NCI-H526 (cell line): Measurements from ENCODE around the gene SRSF6.
A peak's percentile ranks its signal among the peaks of the same experiment; 100 is the strongest.
"Not testable (repeated sequence)": the region's sequence is repeated elsewhere in the genome, so short reads cannot be mapped to it uniquely, and the experiment has no call there.

Source experiments
- DNase-seq, 2 experiments: peaks; one replicate each; lab custom pipeline; 2025; lab: John Stamatoyannopoulos, UW

Gene SRSF6

GRCh38 chr20:43448748-43449535 is 8.8 kb upstream of the SRSF6 start:
- peak; percentile 51 to 76 for DNase-seq

DNA sequence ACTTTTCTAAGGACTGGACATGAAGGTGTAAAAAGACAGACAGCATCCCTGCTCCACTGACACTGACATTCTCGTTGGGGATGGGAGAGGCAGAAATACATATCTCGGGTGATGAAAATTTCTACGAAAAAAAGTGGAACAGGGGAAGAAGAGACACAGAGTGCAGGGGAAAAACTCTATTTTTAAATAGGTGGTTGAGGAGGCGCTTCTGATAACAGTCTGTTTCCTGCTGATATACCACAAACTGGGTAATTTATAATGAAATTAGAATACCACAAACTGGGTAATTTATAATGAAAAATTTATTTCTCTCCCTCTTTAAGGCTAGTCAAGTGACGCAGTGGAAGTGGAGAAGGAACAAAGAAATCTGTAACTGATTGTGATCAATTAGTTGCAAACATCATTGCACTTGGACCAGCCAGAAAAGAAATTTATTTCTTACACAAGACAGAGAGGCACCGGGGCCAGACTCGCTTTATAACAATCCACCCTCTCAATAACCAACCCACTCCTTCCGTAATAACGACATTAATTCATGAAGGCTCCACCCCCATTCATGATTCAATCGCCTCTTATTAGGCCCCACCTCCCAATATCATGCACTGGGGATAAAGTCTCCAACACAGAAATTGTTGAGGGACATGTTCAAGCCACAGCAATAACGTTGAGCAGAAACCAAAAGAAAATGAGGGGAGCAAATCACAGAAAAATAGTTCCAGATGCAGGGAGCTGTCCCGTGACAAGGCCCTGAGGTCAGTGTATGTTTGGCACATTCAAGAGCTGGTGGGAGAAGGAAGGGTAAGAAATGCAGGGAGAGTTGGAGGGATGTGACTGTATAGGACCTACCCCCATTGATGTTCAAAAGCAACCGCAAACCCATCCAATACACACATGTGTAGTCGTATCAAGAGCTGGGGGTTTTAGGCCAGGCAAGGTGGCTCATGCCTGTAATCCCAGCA is 6.6 kb upstream of the SRSF6 start:
- no peak for DNase-seq

DNA sequence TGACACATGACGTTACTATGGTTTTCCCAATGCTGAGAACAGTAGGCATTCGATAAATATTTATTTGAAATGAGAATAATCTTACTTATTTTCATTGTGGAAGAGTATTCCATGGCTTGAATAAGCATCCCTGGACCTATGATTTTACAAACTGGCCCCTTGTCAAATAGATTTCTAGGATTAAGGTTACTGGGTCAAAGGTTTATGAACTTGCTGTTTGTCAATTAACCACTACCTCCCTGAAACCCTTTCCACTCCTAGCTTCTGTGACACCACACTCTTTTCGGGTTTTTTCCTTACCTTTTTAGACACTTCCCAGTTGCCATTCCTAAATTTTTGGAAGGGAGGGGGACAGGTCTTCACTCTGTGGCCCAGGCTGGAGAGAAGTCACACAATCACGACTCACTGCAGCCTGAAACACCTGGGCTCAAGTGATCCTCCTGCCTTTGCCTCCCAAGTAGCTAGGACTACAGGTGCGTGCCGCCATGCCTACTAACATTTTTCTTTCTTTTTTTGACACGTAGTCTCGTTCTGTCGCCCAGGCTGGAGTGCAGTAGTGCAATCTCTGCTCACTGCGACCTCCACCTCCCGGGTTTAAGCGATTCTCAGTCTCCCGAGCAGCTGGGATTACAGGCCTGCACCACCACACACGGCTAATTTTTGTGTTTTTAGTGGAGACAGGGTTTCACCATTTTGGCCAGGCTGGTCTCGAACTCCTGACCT is 5.1 kb upstream of the SRSF6 start:
- DNase-seq = no peak

DNA sequence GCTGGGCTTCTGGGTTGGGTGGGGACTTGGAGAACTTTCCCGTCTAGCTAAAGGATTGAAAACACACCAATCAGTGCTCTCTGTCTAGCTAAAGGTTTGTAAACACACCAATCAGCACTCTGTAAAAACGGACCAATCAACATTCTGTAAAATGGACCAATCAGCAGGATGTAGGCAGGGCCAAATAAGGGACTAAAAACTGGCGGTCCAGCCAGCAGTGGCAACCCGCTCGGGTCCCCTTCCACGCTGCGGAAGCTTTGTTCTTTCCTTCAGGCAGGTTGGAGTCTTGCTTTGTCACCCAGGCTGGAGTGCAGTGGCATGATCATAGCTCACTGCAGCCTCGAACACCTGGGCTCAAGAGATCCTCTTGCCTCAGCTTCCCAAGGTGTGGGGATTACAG is 1.4 kb upstream of the SRSF6 start:
- not testable (repeated sequence) for DNase-seq

GRCh38 chr20:43456809-43457639 is 672 bp upstream of the SRSF6 start:
- DNase-seq = peak; percentile 97 to 99

- DNase-seq = no peak
These were observed 777 bp downstream of the SRSF6 start for GRCh38 chr20:43458422-43458924.

DNA sequence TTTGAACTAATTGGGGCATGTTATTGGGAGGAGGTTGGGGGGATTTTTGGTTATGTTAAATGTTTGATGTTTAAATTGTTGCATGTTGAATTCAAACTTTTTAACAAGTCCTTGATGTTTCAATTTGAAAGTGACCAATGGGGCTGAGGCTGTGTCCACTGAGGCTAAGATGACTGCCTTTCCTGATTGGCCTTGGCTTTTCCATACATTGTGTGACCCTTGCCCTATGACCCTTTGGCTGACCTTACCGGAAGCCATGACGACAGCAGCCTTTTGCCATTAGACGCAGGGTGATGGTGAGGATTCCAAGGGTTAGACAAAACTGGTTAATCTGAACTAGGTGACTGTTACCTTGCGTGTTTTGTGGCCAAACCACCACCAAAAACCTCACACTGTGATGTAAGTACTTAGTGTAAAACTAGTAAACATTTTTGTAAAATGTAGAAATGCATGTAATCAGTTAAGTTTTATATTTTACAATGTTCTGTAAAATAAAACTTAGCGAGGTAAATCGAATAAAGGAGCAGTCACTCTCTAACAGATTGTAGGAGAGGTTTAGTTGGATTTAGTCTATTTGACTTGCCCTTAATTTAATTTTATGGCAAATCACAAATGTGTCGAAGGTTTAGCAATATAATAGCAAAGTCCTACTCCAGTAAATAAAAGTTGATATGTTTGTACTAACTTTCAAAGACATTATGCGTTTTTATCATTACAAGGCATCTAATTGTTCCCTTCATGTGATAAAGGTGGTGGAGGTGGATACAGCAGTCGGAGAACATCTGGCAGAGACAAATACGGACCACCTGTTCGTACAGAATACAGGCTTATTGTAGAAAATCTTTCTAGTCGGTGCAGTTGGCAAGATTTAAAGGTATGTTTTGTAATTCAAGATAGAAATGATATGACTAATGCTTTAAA is 1.6 kb downstream of the SRSF6 start:
- no peak for DNase-seq

- DNase-seq = no peak
These were observed 2.6 kb downstream of the SRSF6 start for GRCh38 chr20:43460172-43460829.

DNA sequence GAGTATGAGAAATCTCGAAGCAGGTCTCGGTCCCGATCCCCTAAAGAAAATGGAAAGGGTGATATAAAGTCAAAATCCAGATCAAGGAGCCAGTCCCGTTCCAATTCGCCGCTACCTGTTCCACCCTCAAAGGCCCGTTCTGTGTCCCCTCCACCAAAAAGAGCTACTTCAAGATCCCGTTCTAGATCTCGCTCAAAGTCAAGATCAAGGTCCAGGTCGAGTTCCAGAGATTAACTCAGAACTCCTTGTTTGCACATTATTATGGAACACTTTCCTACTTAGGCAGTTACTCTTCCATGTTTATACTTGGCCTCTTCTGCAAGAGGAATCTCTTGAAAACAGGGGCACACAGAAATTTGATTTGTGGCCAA is 3.1 kb downstream of the SRSF6 start:
- no peak for DNase-seq

GRCh38 chr20:43461894-43462659 is 4.4 kb downstream of the SRSF6 start:
- DNase-seq = no peak

DNA sequence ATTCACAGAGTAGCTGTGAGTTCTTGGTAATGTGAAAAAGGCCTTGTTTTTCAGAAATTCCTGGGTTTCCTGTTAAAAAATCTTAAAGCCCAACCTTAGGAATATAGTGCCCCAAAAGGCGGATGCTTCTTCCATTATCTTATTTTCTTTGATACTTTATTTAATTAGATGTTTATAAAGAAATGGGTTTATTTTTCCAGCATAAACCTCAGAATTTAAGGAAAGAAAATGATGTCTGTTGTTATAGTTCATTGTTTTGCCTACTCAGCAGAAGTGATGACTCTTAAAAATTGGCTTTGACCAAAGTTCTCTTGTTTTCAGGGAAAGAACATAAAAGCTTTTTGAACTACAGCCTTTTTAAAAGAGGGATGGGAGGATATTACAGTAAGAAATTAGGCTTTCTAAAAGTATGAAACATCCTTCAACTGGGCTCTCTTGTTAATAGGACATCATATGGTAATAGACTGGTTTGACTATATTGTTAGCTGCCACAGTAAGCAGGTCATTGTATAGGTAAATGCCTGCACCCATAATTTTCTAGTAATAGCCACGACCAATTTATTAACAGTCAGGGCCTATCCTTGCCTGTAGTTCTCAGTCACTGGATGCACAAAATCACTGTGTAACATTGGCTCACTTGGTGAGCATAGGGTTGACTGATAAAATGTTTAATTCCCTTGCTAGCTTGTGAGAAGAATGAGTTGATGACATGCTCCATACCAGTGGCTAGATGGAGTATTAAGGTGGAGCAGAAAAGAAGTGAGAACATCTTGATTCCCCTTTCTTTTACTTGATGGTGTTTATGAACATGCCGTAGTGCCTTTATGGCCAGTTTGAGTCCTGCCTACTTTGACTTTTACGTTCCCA is 5.2 kb downstream of the SRSF6 start:
- no peak for DNase-seq

- DNase-seq = no peak
These were observed 6.0 kb downstream of the SRSF6 start for GRCh38 chr20:43463527-43464218.

- DNase-seq = no peak
These were observed 6.6 kb downstream of the SRSF6 start for GRCh38 chr20:43464219-43464790.

GRCh38 chr20:43465625-43465943 is 7.9 kb downstream of the SRSF6 start:
- DNase-seq = no peak

DNA sequence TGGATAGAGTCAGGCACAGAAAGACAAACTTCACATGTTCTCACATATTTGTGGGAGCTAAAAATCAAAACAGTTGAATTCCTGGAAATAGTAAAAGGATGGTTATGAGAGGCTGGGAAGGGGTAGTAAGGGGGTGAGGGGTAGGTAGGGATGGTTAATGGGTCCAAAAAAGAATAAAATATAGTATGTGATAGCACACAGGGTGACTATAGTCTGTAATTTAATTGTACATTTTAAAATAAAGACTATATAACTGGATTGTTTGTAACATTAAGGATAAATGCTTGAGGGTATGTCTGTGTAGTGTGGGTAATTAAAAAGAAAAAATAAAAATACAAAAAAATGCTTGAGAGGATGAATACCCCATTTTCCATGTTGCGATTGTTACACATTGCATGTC is 9.9 kb downstream of the SRSF6 start:
- DNase-seq = no peak

DNA sequence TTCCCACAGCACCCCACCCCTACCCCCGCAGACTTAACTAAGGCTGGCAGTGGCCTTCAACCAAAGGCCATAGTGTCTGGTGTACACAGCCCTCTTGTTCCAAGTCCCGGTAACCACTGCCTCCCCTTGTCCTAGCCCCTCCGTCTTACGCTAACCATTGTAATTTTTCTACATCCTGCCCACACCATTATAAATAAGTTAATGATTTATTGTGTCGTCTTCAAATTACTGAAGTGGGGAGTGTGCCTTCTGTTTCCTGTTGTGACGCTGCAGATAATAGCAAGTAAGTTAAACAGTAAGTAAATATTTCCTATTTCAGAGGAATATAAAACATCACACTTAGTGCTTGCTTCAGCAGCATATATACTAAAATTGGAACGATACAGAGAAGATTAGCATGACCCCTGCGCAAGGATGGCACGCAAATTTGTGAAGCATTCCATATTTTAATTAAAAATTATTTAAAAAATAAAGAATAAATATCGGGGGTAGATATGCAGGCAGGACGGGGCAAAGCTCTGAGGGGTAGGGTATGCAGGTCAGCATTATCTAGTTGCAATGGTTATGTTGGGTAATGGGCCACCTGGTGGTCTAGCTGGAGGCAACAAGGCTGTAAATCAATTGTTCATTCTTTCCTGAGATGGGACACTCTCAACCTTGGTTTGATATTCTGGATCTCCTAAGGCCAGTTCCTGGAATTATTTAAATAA is 15.1 kb downstream of the SRSF6 start:
- no peak for DNase-seq

DNA sequence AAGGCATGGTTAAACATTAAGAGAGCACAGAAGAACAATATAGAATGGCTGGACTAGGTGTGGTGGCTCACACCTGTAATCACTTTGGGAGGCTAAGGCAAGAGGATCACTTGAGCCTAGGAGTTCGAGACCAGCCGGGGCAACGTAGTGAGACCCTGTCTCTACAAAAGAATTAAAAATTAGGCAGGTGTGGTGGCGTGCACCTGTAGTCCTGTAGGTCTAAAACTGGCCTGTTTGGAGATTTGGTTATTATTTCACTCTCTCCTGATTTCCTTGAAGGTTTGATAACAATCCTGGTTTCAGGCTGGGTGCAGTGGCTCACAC is 15.6 kb downstream of the SRSF6 start:
- DNase-seq = no peak
